ENCODE results near the gene GALNT12.

- TF ChIP-seq CTCF (conservative IDR thresholded peaks at IDR 0.05; ENCODE audit: low read depth in 2 of 2) (no peak), REST (IDR thresholded peaks at IDR 0.05; ENCODE audit: unreplicated experiment) (no peak), EZH2phosphoT487 (IDR thresholded peaks at IDR 0.05; ENCODE audit: unreplicated experiment) (no peak), EZH2 (IDR thresholded peaks at IDR 0.05; ENCODE audit: low read depth, unreplicated experiment) (no peak), POLR2AphosphoS5 (IDR thresholded peaks at IDR 0.05; ENCODE audit: low read depth) (no peak), CREB1 (CRISPR knock-in tag; IDR thresholded peaks at IDR 0.05; ENCODE audit: low read depth) (no peak)
Measured at GRCh38 chr9:98768344-98768743, 39.1 kb upstream of the GALNT12 start.
